SIG-M5 treated with dmso at 0.1 percent for 504 hours (cell line): Measurements from ENCODE around the gene EXTL1.
"Not testable (repeated sequence)": the region's sequence is repeated elsewhere in the genome, so short reads cannot be mapped to it uniquely, and the experiment has no call there.

Experiments used
- DNase-seq: peaks from one replicate; lab custom pipeline; 2025; ENCODE audit not compliant: unreplicated experiment; lab: John Stamatoyannopoulos, UW

The EXTL1 gene, protein sequence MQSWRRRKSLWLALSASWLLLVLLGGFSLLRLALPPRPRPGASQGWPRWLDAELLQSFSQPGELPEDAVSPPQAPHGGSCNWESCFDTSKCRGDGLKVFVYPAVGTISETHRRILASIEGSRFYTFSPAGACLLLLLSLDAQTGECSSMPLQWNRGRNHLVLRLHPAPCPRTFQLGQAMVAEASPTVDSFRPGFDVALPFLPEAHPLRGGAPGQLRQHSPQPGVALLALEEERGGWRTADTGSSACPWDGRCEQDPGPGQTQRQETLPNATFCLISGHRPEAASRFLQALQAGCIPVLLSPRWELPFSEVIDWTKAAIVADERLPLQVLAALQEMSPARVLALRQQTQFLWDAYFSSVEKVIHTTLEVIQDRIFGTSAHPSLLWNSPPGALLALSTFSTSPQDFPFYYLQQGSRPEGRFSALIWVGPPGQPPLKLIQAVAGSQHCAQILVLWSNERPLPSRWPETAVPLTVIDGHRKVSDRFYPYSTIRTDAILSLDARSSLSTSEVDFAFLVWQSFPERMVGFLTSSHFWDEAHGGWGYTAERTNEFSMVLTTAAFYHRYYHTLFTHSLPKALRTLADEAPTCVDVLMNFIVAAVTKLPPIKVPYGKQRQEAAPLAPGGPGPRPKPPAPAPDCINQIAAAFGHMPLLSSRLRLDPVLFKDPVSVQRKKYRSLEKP

DNA sequence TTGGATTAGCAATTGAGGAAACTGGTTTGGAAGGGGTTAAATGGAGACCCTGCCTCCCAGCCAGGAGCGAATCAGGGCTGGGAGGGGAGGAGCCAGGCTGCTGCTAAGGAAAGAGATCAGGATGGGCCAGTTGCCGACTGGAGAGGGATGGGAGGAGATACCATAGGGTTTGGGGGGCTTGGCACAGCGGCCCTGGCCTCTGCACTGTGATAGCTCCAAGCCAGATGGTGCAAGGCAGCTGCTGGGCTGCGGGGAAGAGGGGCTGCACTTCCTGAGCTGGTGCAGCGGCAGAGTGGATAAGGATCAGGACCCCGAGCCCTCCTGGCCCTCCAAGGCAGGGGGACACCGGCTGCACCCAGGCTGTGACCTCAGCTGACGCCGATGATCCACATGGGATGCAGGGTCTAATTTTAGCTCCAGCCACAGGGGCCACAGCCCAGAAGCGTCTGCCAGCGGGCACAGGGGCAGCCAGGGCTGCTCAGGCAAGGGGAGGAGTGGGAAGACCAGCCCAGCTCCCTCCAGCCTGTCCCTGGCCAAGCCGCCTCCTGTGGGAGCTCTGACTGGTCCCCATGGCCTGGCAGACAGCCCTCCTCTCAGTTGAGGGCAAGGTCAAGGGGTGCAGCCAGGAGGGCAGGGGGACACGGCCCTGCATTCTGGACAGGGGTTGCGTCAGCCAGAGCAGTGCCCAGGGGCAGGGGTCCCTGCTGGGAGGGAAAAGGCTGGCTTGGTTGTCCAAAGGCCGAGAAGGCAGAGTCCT, at the start of gene EXTL1:
TSS of gene EXTL1 (plus strand) at position 129 of the 757 bp plus-strand sequence. CDS start 872 bp downstream, outside the sequence.
- no peak for DNase-seq

DNA sequence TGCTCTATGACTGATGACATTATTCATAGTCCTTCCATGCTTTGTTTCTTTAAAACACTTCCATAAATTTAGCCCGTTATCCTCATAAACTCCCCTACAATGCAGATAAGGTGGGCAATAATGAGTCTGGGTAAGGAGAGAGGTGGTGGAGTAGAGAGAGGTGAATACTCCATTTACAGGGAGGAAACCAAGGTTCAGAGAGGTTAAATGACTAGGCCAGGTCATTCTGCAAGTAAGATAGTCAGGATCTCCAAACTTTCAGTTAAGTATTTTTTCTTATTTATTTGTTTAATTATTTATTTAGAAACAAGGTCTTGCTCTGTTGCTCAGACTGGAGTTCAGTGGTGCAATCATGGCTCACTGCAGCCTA, 49.8 kb upstream of the EXTL1 start:
- DNase-seq = no peak

DNA sequence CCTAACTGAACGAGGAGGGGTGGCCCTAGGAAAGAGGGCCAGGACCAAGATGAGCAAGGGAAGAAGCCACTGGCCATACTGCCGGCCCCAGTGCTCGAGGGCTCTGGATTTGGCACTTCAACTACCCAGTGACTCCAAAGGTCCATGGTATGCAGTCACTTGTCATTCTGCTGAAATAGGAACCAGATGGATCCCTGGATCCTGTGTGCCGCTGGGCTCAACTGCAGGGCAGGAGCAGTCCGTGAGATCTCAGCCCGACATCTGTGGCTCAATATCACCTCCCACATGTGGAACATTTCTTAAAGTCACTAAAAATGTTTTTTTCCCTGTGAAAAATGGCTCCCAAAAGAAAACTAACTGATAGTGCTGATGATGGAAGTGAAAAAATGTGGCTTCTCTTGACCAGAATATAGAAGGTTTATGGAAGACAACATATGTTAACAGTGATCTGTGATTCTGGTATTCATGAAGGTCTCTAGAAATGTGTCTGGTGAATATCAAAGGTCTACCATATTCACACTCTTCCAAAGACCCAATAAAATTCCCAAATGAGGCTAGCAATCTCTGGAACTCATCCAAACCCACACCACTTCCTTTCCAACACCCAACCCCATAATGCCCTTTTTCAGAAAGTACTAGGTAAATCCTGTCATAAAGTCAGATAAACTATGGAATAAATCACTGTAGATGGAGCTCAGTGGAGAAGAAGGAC, 47.8 kb upstream of the EXTL1 start:
- no peak for DNase-seq

DNA sequence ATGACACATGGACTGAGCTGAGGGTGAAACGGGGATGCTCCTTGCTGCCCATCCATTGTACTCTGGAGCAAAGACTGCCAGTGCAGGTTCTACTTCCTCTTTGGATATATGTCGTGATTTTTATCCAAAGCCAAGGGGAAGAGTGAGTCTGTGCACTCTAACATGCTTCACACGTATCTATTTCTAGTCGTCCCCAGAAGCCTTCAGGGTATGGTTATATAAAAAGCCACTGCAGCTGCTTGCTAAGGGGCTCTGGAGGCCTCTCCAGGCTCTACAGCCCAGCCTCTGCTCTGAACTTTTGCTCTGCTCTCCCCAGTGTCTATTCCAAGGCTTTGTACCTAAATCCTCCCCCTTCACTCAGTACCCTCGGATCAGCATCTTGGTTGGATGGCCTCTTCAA, 43.8 kb upstream of the EXTL1 start:
- DNase-seq = no peak

DNA sequence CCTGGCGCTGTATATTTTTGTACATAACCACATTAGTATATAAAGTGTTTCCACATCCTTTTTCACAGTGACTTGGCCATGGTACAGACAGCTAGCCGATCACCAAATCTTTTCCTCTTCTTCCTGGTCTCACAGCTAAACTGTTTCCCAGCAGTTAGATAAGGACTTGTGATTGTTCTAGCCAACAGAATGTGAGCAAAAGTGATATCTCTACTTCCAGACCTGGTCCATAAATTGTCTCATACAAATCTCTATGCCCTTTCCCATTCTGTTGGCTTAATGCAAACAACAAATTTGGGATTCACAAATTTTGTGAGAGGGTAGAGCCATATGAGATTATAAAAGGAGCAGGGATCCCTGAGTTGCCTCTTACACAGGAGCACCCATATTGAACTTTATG, 43.2 kb upstream of the EXTL1 start:
- DNase-seq = no peak

DNA sequence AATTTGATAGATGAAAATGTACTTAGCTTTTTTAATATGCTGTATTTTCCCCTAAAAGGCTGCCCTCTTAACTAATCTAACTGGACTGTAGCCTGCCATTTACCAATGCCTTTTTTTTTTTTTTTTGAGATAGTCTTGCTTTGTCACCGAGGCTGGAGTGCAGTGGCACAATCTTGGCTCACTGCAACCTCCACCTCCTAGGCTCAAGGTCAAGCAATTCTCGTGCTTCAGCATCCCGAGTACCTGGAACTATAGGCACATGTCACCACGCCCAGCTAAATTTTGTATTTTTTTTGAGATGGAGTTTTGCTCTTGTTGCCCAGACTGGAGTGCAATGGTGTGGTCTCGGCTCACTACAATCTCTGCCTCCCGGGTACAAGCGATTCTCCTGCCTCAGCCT, 42.4 kb upstream of the EXTL1 start:
- no peak for DNase-seq

DNA sequence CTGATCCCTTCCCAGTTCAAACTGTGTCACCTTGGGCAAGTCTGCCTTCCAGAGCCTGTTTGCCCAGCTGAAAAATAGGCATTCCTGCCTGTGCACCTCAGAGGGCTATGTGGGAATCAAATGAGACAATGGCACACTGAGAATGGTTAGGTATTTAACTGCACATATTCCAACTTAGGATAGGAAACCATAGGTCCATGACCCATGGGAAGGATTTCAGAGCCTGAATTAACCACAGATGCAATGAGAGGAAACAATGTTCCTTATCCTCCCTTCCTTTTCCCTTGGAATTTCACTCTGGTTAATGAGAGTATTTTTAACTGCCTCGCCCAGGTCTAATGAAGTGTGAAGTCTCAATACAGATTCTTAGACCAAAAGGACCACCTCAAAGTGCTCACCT, 36.4 kb upstream of the EXTL1 start:
- no peak for DNase-seq

DNA sequence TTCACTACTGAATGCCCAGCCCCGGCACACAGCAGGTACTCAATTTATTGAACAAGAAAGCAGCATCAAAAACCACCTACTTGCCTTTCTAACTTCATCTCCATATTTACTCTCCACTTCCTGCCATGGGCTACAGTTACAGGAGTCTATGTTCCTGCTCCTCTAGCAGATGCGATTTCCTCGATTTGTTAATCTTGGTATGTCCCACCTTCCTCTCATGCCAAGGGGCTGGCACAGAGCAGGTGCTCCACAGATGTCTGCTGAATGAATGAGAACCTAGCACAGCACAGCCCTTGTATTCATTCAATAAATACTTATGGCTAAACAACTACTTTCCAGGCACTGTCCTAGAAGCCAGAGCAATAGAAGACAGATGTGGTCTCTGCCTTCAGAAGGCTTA, 35.9 kb upstream of the EXTL1 start:
- no peak for DNase-seq

DNA sequence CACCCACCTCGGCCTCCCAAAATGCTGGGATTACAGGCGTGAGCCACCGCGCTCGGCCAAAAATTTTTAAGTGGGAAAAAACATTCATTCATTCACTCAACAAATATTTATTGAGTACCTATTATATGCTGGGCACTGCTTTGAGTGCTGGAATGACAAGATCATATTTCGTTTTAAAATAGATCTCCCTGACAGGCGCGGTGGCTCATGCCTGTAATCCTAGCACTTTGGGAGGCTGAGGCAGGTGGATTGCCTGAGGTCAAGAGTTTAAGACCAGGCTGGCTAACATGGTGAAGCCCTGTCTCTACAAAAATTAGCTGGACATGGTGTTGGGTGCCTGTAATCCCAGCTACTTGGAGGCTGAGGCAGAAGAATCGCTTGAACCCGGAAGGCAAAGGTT, 34.8 kb upstream of the EXTL1 start:
- DNase-seq = not testable (repeated sequence)

DNA sequence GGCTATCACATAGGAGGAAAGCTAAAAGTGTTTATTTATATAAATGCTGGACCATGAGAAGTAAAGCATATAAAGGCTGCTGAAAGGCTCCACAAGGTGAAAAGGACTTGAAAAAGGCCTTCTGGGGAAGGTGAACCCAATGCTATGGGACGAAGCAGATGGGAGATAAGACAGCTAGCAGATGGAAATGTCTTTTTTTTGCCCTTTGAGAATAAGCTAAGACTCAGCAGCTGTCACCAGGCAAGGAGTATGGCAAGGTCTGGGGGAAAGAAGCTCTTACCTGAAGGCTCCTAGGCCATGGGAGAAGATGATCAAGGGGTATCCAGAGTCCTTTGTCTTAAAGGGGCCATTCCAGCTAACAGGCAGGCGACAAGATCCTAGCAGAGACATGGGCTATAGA, 33.6 kb upstream of the EXTL1 start:
- DNase-seq = no peak

DNA sequence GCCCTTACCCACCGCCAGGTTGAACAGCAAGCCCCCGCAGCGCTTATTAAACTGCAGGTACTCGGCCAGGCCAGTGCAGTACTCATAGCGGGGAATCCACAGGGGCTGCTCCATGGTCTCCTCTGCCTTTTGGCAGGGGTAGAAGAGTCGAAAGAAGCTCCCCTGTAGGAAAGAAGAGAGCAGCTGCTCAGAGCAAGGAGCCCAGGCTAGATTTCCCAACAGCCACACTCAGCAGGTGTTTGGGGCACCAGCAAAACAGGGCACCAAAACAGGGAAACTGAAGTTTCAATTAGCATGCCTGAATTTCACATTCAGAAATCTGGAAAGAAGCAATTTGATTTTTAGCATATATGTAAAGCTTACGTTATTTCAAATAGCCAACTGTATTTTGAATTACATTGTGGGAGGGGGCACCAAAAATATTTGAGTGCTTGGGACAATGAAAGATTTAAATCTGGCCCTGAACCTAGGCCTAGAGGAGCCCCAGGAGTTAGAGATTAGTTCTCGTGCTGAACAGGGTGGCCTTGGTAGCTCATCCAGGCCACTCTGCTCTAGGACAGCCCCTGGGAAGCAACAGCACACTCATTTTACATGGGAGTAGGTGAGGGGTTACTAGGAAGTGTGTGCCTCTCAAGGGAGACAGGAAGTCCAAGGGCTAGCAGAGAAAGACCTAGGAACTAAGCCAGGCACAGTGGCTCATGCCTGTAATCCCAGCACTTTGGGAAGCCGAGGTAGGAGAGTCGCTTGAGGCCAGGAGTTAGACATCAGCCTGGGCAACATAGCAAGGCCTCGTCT, 31.9 kb upstream of the EXTL1 start:
- DNase-seq = no peak

DNA sequence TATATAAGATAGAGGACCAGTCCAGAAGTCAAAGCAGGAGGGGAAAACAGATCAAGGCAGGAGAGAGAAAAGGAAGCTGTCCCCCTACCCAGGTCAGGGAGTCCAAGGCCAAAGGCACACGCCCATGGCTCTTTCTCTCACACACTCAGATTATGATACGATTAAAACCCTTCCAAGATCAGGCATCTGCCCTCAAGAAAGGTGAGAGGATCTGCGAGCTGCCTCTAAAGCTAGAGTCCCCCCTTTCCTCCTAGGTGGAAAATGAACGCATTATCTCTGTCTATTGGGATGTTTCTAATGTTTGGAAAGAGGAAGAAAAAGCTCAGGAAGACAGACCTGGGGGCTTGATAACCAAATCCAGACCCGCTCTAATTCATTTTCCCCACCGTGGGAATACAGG, 31.3 kb upstream of the EXTL1 start:
- no peak for DNase-seq

DNA sequence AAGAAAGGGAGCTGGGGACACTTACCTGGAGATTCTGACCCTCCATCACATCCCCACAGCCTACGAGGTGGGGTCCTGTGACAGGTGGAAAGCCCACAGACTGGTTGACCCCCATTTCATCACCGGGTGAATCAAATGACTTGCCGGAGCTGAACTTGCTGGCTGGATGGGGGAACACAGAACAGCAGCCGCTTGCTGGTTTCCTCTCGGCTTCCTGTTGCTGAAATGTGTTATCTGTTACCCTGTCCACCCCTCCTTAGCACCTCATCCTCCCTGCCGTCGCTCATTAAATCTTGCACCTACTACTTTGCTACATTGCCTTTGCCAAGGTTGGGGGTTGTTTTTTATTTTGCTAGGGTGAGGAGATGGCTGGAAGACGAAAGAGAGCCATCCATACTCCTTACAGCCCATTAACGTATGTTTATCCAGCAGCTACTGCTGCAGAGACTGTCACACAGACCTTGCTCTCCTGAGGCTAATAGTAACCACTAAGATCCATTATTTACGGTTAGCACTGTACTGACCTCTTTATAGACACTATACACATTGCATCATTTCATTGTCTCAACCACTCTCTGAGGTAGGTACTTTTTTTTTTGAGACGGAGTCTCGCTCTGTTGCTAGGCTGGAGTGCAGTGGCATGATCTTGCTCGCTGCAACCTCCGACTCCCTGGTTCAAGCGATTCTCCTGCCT, 30.7 kb upstream of the EXTL1 start:
- no peak for DNase-seq

DNA sequence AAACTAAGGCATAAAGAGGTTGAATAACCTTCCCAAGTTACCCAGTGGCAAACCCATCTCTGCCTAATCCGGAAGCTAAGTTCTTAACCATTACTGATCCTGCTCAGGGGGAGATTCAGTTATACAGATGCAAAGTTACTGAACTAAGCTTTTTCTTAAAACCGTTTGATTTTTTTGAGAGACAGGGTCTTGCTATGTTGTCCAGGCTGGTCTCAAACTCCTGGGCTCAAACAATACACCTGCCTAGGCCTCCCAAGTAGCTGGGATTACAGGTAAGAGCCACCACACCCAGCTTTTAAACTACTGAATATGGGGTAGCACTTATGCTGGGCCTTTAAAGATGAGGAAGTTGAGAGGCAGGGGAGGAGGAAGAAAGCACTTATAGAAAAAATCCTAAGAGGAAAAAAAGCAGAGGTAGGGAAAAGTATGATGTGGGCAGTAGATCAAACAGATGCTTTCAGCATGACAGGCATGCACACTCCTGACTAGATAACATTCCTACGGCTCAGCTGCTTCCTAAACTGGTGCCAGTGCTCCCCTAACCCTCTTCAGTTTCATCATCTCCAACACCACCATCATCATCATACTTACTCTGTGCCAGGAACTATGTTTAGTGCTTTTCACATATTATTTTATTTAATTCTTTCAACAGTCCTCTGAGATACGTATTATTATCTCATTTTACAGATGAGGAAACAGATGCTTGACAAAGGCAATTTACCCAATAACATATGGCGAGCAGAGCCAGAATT, 29.5 kb upstream of the EXTL1 start:
- no peak for DNase-seq

DNA sequence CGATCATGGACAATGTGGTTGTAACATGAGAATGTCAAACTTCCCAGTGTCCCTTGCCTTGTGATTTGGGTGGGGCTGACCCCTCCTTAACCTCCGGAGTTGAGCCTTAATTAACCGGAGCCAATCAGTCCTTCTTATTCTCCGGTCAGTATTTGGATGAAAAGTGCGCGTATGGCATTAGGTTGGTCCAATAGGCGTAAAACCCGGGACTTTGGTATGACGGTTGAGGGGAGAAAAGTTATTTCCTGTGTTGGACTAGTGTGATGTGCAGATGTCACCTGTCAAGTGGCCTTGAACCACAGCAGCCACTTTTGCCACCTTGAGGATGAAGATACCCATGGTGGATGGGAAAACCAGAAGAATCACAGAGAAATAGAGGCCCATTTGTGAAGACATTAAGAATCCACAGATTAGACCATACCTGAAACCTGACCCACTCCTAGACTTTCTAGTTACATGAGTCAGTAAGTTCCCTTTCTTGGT, 28.8 kb upstream of the EXTL1 start:
- DNase-seq = no peak

DNA sequence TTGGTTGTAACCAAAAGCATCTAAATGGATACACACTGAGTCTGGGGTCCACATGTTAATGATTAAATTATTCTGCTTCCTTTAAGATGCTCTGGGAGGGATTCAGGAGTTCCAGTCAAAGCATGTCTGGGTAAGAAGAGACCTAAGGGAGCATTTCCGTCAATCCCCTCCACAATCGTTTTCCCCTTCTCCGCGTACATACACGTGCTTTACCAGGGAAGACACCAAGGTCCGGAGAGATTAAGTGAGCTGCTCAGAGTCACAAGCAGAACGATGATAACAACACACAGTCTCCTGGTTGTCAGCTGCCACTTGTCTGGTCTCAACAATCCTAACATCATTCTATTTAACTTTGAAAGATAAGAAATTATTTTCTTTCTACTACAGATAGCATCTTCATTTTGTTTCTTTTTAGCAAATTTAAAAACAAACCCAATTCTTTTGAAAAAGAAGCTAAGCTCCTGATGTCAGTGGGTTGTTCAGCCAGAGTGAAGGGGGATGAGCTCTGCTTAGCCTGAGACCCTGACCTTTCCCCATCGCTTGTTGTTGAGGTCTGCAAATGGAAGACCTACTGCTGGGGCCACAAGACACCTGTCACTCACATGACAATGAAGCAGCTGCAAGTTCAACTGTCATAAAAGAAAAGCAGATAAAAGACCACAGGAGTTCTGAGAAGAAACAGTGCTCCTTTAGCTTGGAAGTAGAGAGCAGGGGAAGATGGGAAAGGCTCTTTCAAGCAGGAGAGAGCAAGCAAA, 28.2 kb upstream of the EXTL1 start:
- no peak for DNase-seq

DNA sequence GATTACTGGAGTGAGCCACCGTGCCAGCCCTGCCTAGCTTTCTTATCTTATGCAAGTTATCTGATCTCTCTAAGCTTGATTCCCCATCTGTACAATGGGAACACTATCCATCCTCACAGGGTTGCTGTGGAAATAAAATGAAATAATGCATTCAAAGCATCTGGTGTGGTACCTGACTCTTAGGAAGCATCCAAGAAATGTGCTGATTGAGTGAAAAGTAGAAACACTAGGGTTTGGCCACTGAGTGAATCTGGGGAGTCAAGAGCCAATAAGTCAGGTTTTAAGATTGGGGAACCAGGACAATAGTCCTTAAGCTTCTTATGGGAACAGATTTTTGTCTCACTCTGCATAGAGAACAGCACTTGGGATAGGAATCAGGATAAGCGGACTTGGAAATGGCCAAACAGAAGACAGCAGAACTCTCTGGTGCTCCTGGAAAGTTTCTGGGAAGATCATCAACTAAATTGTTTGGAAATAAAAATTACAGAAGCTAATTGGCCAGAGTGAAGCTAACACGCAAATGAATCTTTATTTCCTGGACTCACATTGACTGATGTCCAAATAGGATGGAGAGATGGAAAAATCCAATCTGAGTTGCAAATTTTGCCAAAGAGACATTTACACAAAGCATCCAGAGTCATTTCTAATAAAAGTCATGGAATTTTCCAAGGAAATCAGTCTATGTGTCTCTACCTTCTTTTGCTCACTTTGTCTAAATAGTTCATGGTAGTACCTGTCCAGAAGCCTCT, 27.0 kb upstream of the EXTL1 start:
- DNase-seq = no peak
